GM18861 (cell line): ENCODE data around the gene LRRC9.
A peak's percentile ranks its signal among the peaks of the same experiment; 100 is the strongest.
"Not testable (repeated sequence)": the region's sequence is repeated elsewhere in the genome, so short reads cannot be mapped to it uniquely, and the experiment has no call there.

ENCODE experiments used
- ATAC-seq: cut with Tn5 transposase; IDR thresholded peaks from one replicate; pipeline ENCODE4 v1.9.1; 2021; ENCODE audit not compliant: unreplicated experiment

The LRRC9 gene

GRCh38 chr14:59952141-59952540 is 32.2 kb downstream of the LRRC9 start:
- ATAC-seq, result not testable (repeated sequence)

GRCh38 chr14:59957890-59958289 is 37.9 kb downstream of the LRRC9 start:
- ATAC-seq, result not testable (repeated sequence)

GRCh38 chr14:59959668-59960067 is 39.7 kb downstream of the LRRC9 start:
- ATAC-seq, result no peak

- ATAC-seq, result no peak
Measured at GRCh38 chr14:59961518-59962062, 41.6 kb downstream of the LRRC9 start.

- peak; percentile 7 for ATAC-seq
Measured at GRCh38 chr14:59964251-59965007, 44.5 kb downstream of the LRRC9 start.

- ATAC-seq, result no peak
Measured at GRCh38 chr14:59969319-59969718, 49.4 kb downstream of the LRRC9 start.

- ATAC-seq, result no peak
Measured at GRCh38 chr14:59981564-59981963, 61.6 kb downstream of the LRRC9 start.

- ATAC-seq, result no peak
Measured at GRCh38 chr14:59983048-59983447, 63.1 kb downstream of the LRRC9 start.

- ATAC-seq, result no peak
Measured at GRCh38 chr14:59986556-59987059, 66.7 kb downstream of the LRRC9 start.

GRCh38 chr14:59997449-59997848 is 77.5 kb downstream of the LRRC9 start:
- no peak for ATAC-seq

GRCh38 chr14:59997966-59998365 is 78.0 kb downstream of the LRRC9 start:
- no peak for ATAC-seq

- no peak for ATAC-seq
Measured at GRCh38 chr14:59998564-59998963, 78.6 kb downstream of the LRRC9 start.

- no peak for ATAC-seq
Measured at GRCh38 chr14:60002819-60003492, 83.0 kb downstream of the LRRC9 start.

- ATAC-seq, result no peak
Measured at GRCh38 chr14:60003991-60004390, 84.0 kb downstream of the LRRC9 start.

- ATAC-seq, result no peak
Measured at GRCh38 chr14:60008042-60008441, 88.1 kb downstream of the LRRC9 start.

- ATAC-seq, result not testable (repeated sequence)
Measured at GRCh38 chr14:60010263-60010662, 90.3 kb downstream of the LRRC9 start.

- no peak for ATAC-seq
Measured at GRCh38 chr14:60014402-60014801, 94.5 kb downstream of the LRRC9 start.

- ATAC-seq, result no peak
Measured at GRCh38 chr14:60021619-60022018, 101.7 kb downstream of the LRRC9 start.

- ATAC-seq, result no peak
Measured at GRCh38 chr14:60025571-60025970, 105.6 kb downstream of the LRRC9 start.

GRCh38 chr14:60035177-60035576 is 115.2 kb downstream of the LRRC9 start:
- no peak for ATAC-seq

- not testable (repeated sequence) for ATAC-seq
Measured at GRCh38 chr14:60047976-60048375, 128.0 kb downstream of the LRRC9 start.

- no peak for ATAC-seq
Measured at GRCh38 chr14:60051721-60052221, 131.8 kb downstream of the LRRC9 start.
